NCI-H2081 treated with DMSO at 0.1 percent for 48 hours (cell line): ENCODE results near the gene MAP7.
"Not testable (repeated sequence)": the region's sequence is repeated elsewhere in the genome, so short reads cannot be mapped to it uniquely, and the experiment has no call there.

ENCODE experiments used
- DNase-seq: peaks from one replicate; lab custom pipeline; 2025; lab: John Stamatoyannopoulos, UW

MAP7 gene

GRCh38 chr6:136375836-136376235 lies 174.4 kb downstream of the MAP7 start:
- DNase-seq, result not testable (repeated sequence)

DNA sequence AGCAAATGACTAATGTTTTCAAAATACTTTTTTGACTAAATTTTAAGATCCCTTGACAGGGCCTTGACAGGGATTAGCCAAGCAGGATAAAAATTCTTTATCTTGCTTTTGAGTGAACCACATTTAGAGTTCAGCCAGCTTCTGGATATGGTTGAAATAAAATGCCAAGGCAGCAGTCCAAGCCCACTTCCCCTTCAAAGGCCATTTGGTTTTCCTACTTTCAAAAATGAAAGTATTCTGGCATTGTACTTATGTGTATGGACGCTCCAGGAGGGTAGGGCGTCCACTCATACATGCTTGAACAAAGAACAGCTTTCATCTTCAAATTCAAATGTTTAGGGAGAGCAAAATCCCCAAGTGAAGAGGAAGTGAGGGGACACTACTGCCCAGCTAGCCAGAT lies 178.3 kb downstream of the MAP7 start:
- no peak for DNase-seq

- DNase-seq, result no peak
Observed at GRCh38 chr6:136370988-136371728, 179.1 kb downstream of the MAP7 start.

DNA sequence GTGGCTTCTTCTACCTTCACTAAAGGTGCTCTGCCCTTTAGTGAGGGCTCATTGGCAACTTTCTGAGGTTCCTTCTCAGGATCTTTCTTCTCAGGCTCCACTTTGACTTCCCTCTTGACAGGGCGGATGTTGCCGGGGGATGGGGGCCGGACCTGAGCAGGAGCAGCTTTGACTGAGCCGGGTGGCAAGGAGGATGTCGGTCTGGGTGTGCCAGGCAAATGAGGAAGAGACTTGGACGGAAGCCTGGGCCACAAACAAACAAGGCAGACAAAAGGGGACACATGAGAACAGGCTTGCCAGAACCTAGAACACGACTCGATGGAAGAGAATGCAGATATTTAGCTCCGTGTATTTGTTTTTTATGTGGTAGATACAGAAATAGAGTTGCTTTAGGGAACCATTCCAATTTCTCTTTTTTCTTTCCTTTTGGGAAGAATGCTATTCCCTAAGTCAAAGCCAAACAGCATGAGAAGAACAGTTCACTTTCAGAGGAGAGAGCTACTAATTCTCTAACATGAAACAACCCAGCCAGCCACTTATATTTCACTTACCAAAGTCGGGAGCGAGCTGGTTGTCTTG lies 184.4 kb downstream of the MAP7 start:
- no peak for DNase-seq

DNA sequence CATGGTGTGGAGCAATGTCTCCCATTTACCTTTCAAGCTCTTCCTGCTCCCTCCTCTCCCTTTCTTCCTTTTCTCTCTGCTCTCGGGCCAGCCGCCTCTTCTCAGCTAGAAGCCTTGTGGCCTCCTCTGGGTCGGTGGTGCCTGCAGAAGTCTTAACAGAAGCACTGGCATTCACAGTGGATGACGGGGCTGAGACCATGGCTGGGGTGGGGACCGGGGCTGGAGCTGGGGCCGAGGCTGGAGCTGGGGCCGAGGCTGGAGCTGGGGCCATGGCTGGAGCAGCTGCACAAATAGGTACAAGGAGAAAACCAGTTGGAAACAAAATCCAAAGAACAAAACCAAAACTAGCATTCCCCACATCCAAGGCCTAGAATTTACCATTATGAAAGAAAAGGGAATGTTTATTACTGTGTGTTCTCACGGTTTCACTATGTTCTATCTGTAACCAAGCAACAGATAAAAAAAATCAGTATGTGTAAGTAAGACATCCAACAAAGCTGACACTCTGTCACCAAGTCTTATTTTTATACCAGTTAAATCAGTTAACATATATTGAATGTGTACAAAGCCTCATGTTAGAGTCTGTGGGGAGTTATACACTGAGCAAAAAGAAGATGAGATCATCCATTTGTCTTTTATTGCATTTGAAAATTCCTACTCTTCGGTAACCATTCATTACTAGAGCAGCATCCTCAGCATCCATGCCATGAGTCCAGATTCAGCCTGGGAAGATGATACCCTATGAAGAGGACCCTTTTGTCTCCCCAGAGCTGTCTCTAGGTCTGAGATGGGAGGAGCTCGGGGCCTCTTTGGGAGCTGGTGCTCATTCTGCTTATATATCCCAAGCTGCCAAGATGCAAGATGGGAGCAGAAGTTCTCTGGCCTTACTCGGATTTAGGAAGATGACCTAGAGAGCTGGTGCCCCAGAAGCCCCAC lies 187.5 kb downstream of the MAP7 start:
- DNase-seq, result no peak

GRCh38 chr6:136361787-136362186 lies 188.4 kb downstream of the MAP7 start:
- DNase-seq, result no peak

DNA sequence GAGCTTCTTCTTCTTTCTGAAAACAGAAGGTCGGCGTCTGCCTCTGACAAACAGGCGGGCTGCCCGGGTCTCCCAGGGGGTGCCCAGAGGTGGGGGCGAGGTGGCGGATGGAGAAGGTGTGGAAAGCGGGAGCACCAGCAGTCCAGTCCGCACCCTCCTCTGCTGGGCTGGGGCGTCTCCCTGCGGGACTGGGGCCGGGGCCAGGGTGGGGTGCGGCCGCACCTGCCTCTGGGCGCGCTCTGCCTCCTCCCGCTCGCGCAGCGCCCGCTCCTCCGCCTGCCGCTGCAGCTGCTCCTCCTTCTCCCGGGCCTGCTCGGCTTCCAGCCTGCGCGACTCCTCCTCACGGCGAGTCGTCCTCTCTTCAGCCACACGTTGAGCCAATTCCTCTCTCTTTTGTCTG lies 189.4 kb downstream of the MAP7 start:
- DNase-seq, result no peak

GRCh38 chr6:136359851-136360250 lies 190.4 kb downstream of the MAP7 start:
- DNase-seq, result no peak

GRCh38 chr6:136351518-136352110 lies 198.6 kb downstream of the MAP7 start:
- DNase-seq, result no peak

- DNase-seq, result no peak
Observed at GRCh38 chr6:136350914-136351313, 199.3 kb downstream of the MAP7 start.

DNA sequence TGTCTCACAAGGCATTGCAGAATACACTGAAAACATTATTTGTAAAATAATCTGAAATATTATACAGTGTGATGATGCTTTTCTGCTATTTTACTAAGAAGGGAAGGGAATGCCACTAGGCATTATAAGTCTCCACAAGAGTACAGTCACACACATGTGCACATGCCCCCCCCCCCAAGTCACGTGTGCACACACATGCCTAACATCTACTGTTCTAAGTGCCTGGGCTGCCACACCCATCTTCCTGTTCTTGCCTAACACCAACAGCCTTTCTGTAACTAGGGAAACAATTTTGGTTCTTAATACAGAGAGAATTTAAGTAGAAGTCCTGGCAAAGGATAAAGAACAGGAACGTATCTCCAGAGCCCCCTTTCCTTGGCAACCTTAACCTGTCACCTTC lies 202.4 kb downstream of the MAP7 start:
- no peak for DNase-seq

- no peak for DNase-seq
Observed at GRCh38 chr6:136345145-136345544, 205.1 kb downstream of the MAP7 start.

DNA sequence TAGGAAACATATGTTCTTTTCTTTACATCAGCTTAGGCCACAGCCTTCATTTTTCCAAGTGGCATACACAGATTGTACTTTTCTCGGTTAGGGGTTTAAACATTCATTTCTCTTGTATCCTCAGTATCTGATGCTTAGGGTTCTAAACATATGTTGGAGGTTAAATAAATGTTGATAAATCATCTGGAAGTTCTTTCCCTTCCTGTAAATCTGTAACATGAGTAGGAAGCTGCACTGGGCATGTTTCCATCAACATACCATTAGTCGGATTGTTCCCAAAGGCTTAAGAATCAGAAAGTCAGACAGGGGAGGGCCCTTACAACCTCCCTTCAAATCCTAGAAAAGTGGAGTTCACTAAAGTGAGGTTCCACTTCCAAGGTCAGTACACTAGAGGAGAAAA lies 205.8 kb downstream of the MAP7 start:
- DNase-seq, result no peak

- DNase-seq, result no peak
Observed at GRCh38 chr6:136343700-136344099, 206.5 kb downstream of the MAP7 start.

- DNase-seq, result no peak
Observed at GRCh38 chr6:136343275-136343674, 206.9 kb downstream of the MAP7 start.

DNA sequence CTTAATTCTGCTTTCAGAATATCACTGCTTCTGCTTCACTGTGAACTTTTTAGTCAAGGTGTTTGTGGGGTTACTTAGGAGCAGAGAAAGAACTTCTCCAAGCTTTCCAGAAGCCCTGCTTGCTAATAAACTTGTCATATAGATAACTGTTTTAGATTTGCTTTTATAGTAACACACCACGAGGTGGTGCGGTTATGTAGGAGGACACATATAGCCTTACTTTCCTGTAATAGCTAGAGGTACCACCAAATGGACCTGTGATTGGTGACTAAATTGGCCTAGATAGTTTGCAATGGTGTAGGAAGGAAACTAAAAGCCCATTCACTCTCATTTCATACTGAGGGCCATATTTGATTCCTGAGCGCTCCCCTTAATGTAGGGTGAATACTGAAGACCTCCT lies 208.3 kb downstream of the MAP7 start:
- DNase-seq, result no peak

DNA sequence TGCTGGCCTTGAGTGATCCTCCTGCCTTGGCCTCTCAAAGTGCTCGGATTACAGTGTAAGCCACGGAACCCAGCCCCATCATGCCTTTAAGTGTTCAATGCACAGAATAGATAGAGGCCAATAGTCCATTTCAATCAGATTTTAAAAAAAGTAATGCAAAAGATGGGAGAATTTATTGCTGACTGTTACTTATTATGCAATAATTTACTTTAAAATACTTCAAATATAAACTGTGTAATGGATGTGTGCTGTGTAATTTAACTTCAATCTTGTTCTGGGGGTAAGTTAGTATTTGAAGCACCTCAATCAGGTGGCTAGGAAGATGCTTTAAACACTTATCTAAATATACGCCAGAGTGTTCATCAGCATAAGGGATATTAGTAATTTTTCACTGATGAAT lies 208.9 kb downstream of the MAP7 start:
- DNase-seq, result no peak

- no peak for DNase-seq
Observed at GRCh38 chr6:136338486-136338885, 211.7 kb downstream of the MAP7 start.

DNA sequence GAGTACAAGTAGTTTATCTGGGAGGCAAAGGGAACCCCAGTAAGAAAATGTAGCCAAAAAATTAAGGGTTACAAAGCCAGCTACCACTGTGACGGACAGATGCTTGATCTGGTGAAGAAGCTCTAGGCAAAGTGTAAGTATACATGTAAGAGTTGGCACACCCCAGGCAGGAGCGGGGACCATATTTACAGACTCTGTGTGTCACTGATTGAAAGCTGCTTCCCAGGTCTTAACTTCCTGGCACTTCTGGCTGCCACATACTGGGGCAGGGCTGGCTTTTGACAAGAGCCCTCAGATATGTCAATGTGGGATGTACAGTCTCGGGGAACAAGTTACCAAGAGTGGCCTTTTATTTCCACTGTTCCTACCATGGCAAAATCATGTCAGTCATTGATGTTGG lies 212.6 kb downstream of the MAP7 start:
- DNase-seq, result no peak

- no peak for DNase-seq
Observed at GRCh38 chr6:136337121-136337520, 213.1 kb downstream of the MAP7 start.

GRCh38 chr6:136335736-136336363 lies 214.4 kb downstream of the MAP7 start:
- DNase-seq, result no peak

DNA sequence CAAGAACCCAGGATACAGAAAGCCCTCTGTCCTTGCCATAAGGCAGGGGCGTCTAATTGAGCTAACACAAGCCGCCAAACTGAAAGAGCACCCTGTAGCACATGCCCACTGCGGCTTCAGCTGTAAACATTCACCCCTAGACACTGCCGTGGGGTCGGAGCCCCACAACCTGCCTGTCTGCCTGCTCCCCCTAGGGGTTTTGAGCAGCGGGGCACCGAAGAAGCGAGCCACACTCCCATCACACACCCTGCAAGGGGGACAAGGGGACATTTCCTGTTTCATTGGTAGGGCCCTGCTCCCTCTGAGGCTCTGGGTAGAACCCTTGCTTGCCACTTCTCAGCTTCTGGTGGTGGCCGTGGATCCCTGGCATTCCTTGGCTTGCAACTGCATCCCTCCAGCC lies 215.4 kb downstream of the MAP7 start:
- DNase-seq, result no peak
